T-helper 2 cell (primary cell): Measurements from ENCODE around the gene NAA35.

Experiments used
- DNase-seq, 5 experiments: peaks; one replicate each; pipeline versions ENCODE4 v3.0.0 to v3.0.0-alpha.2; 2012 to 2022

Gene NAA35

DNA sequence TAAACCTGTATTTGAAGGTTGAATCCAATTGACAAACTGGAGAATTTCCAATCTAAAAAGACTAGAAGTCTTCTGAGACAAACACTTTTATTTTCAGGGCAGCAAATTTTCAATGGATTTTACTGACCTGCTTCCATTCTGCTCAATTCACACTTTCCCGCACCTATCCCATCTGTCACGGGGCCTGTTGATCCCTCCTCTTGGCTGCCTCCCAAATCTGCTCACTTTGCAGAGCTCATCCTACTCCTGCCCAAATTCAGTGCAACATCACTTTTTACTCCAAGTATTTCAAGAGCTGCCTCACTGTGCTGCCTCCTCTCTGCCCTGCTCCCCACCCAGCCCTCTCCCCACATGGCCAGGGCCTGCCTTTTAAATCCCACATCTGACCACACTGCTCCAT lies 123.3 kb downstream of the NAA35 start:
- no peak for DNase-seq

DNA sequence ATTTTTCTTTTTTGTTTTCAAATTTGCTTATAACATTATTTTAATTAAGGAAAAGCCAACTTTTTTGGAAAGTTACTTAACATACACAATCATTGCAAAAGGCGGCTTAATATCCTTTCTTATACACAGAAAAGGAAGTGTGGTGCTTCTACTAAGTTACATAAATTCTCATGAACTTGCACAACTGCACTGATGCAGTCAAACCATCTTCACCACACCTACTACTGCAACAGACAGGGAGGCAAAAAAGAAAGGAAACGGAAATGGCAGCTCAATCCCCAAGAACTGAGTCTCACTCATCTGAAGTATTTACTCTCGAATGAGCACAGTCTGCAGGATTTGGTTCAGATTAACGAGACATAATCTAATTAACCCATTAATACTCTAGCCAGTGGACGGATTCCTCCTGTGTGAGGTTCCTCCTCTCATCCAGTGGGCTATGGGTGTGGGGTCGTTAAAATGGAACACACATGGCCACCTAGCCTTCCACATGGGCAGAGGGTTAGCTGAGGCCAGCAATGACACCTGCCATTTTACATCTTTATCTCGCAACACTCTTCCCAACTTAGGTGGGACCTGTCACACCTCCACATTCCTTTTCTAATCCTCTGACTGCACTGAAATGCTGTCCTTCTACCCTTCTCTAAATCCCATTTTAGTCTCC lies 128.4 kb downstream of the NAA35 start:
- DNase-seq: peak in 1 of 5 experiments; percentile 20
